NCI-H526 treated with DMSO at 0.1 percent for 48 hours (cell line): ENCODE measurements around the gene GAS2L1.

Experiments
- DNase-seq: peaks from one replicate; lab custom pipeline; 2025; lab: John Stamatoyannopoulos, UW

The GAS2L1 gene

GRCh38 chr22:29327089-29327764, 20.8 kb downstream of the GAS2L1 start:
- DNase-seq: no peak

GRCh38 chr22:29328055-29328454, 21.6 kb downstream of the GAS2L1 start:
- DNase-seq: no peak

GRCh38 chr22:29328566-29329500, 22.4 kb downstream of the GAS2L1 start:
- DNase-seq: no peak

DNA sequence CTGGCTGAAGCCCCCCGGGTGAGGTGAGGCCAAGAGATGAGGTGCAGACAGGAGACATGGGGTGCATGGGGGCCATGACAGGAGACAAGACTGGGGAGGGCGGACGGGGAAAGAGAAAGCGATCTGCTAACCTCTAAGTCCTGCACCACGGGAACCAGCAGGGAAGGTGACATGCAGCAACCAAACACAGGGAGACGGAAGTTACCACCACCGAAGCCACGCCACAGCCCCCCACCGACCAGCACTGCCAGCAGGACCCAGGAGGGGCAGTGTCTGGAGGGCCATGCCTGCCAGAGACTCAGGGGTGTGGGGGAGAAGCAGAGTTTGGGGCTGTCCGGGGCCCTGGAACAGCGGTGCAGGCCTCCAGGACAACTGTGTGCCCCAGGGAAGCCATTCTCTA, 23.1 kb downstream of the GAS2L1 start:
- DNase-seq: no peak

DNA sequence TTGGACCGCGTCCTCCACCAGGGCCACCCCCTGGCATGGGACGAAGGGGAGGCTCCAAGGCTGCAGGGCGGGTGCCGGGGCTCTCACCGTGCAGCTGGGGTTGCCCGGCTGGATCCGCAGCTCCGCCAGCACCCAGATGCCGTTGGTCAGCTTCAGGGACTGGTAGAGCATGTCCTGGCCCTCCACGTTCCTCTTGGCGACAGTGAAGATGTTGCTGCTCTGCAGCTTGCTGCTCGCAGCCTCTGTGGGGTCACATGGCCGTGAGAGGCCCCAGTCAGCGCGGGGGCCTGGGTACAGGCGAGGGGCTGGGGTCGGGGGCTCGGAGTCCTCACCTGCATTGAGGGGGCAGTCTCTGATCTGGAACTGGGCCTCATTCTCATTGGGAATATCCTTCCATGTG, 23.8 kb downstream of the GAS2L1 start:
- no peak for DNase-seq

DNA sequence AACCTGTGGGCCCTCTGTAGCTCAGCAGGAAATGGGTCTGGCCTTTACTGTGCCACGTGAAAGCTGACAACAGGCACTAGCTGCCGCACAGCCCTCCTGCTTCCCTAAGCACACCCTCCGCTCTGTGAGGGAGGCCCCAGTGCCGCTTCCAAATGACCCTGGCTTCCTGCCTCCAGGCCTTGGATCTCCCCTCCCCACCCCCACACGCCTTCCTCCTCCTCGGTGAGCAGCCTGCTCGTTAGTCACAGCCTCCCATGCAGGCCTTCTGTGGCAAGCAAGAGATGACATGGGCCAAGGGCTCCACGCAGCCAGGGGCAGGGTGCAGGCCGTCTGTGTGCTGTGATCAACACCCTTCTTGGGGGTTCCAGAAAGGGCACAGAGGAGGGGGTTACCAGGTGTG, 24.3 kb downstream of the GAS2L1 start:
- DNase-seq: no peak

DNA sequence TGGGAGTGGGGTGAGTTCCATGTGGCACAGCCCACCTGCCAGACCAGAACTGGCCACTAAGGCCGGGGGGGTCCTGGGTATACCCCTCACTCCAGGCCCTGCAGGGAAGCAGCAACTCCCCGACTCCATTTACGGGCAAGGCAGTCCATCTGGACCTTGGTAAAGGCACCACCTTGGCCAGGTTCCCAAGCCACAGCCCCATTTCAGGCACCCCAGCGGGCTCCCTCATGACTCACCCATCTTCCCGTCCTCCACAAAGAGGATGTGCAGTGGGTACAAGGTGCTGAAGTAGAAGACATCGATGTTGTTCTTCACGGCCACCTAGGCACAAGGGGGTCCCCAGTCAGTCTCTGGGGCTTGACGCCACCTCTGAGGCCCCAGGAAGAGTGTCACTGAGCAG, 24.8 kb downstream of the GAS2L1 start:
- no peak for DNase-seq

- DNase-seq: no peak
These were observed 25.3 kb downstream of the GAS2L1 start for GRCh38 chr22:29331658-29332300.

DNA sequence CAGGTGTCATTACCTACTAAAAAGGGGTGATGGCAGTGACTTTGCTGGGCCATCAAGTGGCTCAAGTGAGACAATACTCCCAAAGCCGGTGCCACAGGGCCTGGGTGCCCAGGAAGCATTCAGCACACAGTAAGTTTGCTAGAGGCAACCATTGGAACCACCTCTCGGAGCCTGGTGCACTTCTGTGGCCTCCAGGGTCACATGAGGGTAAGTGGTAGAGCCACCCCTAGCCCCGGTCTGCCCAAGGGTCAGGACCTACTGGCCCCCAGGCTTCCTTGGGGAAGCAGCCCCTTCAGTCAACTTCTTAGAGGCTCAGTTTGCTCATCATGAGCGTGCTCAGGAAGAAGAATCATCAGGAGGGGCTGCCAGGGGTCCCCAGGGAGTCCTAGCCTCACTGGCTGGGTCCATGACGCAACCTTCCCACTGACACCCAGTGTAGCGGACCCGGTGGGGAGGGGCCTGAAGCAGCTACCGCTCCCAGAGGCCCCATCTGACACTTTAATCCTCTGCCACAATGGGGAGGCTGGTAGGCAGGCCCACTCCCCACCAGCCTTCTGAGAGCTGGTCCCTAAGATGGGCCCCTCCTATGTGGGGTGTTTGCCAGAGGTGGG, 26.5 kb downstream of the GAS2L1 start:
- DNase-seq: no peak

DNA sequence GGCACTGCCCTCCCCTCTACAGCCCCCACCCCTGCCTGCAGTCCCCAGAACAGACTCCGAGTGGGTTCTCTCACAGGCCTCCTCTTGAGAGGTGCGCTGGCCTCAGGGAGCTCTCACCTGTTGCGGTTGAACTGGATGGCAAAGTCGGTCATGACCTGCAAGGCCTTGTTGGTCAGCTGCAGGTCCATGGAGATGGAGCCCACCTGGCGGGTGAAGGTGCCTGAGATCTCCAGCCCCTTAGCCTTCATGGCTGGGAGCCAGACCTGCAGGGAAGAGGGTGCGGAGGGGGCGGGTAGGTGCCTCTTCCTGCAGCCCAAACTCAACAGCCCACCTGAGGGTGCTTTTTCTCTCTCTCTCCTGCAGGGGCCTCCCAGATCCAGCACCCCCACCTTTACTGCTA, 27.7 kb downstream of the GAS2L1 start:
- DNase-seq: no peak

- no peak for DNase-seq
These were observed 28.4 kb downstream of the GAS2L1 start for GRCh38 chr22:29334696-29335344.

- DNase-seq: no peak
These were observed 29.2 kb downstream of the GAS2L1 start for GRCh38 chr22:29335656-29336055.

DNA sequence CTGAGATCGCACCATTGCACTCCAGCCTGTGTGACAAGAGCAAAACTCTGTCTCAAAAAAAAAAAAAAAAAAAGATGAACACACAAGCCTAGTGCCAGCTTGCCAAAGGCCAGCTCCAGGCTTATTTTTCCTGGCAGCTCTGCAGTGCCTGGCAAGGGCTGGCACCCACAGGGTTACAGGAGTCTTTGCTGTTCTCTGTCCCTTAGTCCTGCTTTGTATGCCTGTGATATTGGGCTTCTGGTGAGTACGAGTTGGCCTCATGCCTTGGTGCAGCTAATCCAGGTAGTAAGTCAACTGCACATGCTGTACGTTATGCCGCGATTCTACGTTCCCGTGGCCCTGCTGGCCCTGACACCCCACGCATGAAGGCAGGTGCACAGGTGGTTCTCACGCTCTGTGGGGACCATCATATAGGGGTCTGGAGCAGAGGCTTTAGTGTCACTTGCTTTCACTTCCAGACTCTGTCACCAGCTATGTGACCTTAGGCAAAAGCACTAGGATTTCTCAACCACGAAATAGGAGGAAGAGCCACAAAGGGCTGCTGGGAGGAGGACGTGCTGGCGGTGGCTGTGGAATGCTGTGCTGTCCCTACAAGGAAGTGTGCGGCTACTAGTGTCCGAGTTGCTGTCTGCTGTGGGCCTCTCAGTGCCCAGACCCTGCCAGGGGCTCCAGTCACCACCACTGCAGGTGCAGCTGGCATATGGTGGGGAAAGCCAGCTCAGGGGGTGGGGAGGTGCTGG, 30.5 kb downstream of the GAS2L1 start:
- DNase-seq: no peak

DNA sequence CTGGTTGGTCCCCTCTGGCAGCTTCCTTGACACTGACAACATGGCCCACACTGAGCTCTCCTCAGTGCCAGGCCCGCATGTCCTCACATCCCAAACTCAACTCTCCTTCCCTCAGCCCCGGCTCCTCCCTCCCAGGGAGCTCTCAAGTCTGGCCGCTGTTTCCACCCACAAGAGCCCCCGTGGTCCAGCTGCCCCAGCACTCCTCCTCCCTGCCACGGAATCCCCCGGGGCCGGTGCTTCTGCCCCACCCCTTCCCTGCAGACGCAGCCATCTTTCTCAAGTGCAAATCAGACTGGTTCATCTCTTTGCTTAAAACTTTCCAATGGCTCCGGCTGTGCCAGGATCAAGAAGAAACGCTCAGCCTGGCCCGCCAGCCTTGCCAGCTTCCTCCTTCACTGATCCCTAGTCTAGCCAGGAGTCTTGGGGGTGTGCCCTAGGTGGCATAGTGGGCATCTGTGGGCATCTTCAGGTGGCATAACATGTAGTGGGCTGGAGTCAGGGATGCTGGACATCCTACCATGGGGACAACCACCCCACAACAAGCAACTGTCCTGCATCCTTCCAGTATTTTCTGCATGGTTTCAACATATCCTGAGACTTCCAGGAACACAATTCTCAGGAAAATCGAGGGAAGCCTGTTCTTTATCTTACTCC, 31.3 kb downstream of the GAS2L1 start:
- DNase-seq: no peak

GRCh38 chr22:29338398-29338797, 31.9 kb downstream of the GAS2L1 start:
- no peak for DNase-seq

GRCh38 chr22:29339381-29340235, 33.2 kb downstream of the GAS2L1 start:
- DNase-seq: no peak

GRCh38 chr22:29340566-29340965, 34.1 kb downstream of the GAS2L1 start:
- DNase-seq: no peak

GRCh38 chr22:29341056-29341848, 34.8 kb downstream of the GAS2L1 start:
- DNase-seq: no peak

DNA sequence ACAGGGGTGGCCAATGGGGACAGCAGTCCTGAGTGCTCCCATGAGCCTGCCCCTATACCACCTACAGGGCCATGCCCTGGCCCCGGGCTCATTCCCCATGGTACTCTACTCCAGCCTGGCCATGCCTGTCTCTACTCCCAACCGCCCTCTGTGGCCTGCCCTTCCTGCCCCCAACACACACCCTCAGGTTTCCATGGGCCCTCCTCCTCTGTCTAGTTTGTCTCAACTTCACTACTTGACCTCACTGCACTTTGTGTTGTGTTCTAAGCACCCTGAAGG, 35.3 kb downstream of the GAS2L1 start:
- DNase-seq: no peak
